GM06990 (cell line): ENCODE data around the gene LRRTM3.

Experiments used
- DNase-seq: peaks from one replicate; pipeline ENCODE4 v3.0.0-alpha.2; 2011; ENCODE audit not compliant: insufficient read length; ENCODE audit errors: extremely low read depth
- H3K27me3 ChIP-seq: replicated peaks from 2 replicates; pipeline ENCODE4 v1.6.0; 2011; ENCODE audit warnings: low read length; ENCODE audit not compliant: control insufficient read depth, insufficient read depth
- H3K36me3 ChIP-seq: 2 replicates; pipeline ENCODE4 v1.5.1; 2011; ENCODE audit warnings: low read length; ENCODE audit not compliant: control insufficient read depth, insufficient read depth
- H3K4me3 ChIP-seq: replicated peaks from 2 replicates; pipeline ENCODE4 v1.5.1; 2011; ENCODE audit warnings: low read depth, mild to moderate bottlenecking, control low read depth, low read length
- CTCF ChIP-seq: IDR thresholded peaks from 2 replicates; pipeline ENCODE4 v1.5.1; 2011; ENCODE audit warnings: low read length, control low read depth, mild to moderate bottlenecking, inconsistent platforms; ENCODE audit not compliant: insufficient read depth, poor library complexity, severe bottlenecking

Gene LRRTM3

GRCh38 chr10:67119651-67120050, 193.8 kb downstream of the LRRTM3 start:
- Histone ChIP-seq H3K27me3 (no peaks in the 10 kb centered on the region), H3K36me3 (no peaks in the 10 kb centered on the region), H3K4me3 (no peak overlapping the region)
- no peak for TF ChIP-seq CTCF
- no peak for DNase-seq

DNA sequence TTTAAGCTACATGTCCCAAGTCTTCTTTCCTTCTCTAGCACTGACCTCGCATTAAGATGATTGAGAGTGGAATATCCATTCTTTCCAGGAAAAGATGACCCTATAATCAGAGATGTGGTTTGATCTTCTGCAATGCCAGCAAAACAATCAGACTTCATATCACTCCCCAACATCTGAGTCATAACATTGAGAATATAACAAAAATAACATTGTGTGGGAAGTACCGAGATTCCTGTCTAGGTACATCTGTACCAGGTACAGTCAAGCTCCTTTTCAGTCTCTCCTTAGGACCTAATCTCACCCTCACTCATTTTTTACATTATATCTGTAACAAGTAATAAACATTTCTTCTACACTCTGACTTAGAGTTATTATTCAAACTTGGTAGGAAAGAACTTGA, 201.6 kb downstream of the LRRTM3 start:
- no peak for DNase-seq
- Histone ChIP-seq H3K36me3 (no peaks in the 10 kb centered on the region), H3K4me3 (no peak overlapping the region), H3K27me3 (no peaks in the 10 kb centered on the region)
- TF ChIP-seq CTCF, result no peak

- Histone ChIP-seq H3K27me3 (no peaks in the 10 kb centered on the region), H3K4me3 (no peak overlapping the region), H3K36me3 (no peaks in the 10 kb centered on the region)
- TF ChIP-seq CTCF, result no peak
- DNase-seq, result no peak
Measured at GRCh38 chr10:67140641-67141040, 214.8 kb downstream of the LRRTM3 start.

DNA sequence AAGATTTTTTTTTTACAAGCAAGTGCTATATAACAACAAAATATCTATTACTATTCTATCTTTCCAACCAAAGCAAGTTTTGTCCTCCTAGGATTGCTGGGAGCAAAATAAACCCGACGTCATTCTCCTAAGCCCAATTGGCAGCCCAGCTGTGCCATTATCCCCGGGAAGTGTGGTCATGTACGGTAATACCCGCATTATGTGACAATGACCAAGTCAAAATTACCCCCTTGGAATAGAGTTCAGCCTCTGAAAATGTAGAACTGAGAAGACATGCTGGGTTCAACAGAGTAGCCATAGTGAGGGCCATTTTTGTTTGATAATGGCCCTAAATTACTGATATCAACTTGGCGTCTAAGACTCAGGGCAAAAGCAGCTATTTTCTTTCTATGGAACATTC, 215.5 kb downstream of the LRRTM3 start:
- no peak for TF ChIP-seq CTCF

DNA sequence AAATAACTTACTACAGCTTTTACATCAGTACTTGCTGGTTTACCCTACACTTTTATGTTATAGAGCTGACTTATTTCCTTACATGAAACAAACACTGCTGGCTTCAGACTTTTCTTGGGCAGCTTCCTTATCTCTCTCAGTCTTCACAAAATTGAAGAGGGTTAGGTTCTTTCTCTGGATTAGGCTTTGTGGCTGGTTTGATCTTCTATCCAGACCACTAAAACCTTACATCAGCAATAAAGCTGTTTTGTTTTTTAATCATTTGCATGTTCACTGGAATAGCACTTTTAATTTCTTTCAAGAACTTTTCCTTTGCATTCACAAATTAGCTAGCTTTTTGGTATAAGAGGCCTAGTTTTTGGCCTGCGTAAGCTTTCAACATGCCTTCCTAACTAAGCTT, 218.7 kb downstream of the LRRTM3 start:
- DNase-seq, result no peak
- TF ChIP-seq CTCF, result no peak
- Histone ChIP-seq H3K27me3 (no peaks in the 10 kb centered on the region), H3K4me3 (no peak overlapping the region), H3K36me3 (no peaks in the 10 kb centered on the region)

More for the DNA sequence above, 215.5 kb downstream of the LRRTM3 start:
- Histone ChIP-seq H3K36me3 (no peaks in the 10 kb centered on the region), H3K27me3 (no peaks in the 10 kb centered on the region), H3K4me3 (no peak overlapping the region)
- DNase-seq, result no peak
